Measurements from ENCODE around the gene PIK3CG.
A peak's percentile ranks its signal among the peaks of the same experiment; 100 is the strongest.
"Not testable (repeated sequence)": the region's sequence is repeated elsewhere in the genome, so short reads cannot be mapped to it uniquely, and the experiment has no call there.

PIK3CG gene

GRCh38 chr7:106893591-106893990, 28.5 kb downstream of the PIK3CG start:
- no peak for TF ChIP-seq CTCF (IDR thresholded peaks at IDR 0.05; ENCODE audit: borderline replicate concordance, control extremely low read depth, extremely low read depth, insufficient read depth, missing control alignments)
- no peak for DNase-seq (ENCODE audit: low spot score)
- in situ Hi-C loops (cut with MboI; ENCODE audit: low sequenced_read_pairs, unreplicated experiment) = no loop called here

DNA sequence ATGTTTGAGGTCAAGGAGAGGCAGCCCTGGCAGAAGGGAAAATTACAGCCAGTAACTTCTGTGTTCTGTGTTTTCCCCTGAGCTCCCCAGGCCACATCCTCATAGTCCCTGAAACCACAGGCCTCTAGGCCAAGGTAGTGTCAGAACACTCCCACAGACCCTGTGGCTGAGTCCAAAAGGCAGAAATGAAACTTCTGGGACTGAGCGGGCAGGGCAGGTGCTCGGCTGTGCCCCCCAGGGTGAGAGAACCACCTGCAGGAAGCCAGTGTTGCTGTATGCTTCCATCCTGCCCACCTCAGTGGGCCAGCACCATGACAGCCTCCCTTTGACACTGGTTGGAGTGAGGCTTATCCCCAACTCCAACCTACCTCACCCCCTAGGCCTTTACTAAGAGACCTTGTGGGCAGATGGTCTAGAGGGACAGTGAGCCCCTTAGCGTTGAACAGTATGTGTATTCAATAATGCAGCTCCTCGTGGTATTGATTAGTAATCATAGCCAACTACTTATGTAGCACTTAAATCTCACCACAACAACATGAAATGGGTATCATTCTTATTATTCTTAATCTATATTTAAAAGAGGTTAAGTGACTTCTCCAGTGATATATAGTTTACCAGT, 30.3 kb downstream of the PIK3CG start:
- in situ Hi-C loops (cut with MboI; ENCODE audit: low sequenced_read_pairs, unreplicated experiment) = no loop called here
- TF ChIP-seq CTCF (IDR thresholded peaks at IDR 0.05; ENCODE audit: borderline replicate concordance, control extremely low read depth, extremely low read depth, insufficient read depth, missing control alignments) = no peak
- peak; percentile 32 for DNase-seq (ENCODE audit: low spot score)

GRCh38 chr7:106896231-106896630, 31.1 kb downstream of the PIK3CG start:
- in situ Hi-C loops (cut with MboI; ENCODE audit: low sequenced_read_pairs, unreplicated experiment) = no loop called here
- no peak for TF ChIP-seq CTCF (IDR thresholded peaks at IDR 0.05; ENCODE audit: borderline replicate concordance, control extremely low read depth, extremely low read depth, insufficient read depth, missing control alignments)
- no peak for DNase-seq (ENCODE audit: low spot score)

GRCh38 chr7:106897553-106897952, 32.5 kb downstream of the PIK3CG start:
- in situ Hi-C loops (cut with MboI; ENCODE audit: low sequenced_read_pairs, unreplicated experiment); DNase-seq (ENCODE audit: low spot score): not testable (repeated sequence)

GRCh38 chr7:106898967-106899366, 33.9 kb downstream of the PIK3CG start:
- in situ Hi-C loops (cut with MboI; ENCODE audit: low sequenced_read_pairs, unreplicated experiment); DNase-seq (ENCODE audit: low spot score): not testable (repeated sequence)

DNA sequence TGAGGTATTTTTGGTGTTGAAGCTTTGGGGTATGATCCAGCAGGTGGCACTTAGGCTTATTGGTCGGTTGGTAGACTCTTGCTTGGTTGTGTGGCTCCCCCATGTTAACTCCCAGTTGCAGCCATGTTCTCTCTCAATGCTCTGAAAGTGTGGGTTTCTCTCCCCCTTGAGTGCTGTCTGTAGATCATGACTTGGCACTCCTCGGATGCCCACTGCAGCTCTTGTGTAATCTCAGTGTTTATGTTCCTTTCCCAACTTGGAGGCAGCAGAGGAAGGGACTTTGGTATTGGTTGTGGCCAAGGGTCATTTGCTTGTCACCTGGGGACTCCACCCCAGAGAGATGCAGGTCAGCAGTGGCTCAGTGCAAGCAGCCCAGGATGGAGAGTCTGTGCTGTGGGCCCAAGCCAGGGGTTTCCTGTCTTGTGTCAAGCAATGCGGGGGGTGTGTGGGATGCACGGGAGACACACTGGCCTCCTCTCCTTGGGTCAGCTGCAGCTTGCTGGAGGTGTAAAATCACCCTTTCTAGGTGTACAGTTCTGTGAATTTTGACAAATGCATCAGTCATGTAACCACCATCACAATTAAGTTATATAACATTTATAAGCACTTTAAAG, 36.9 kb downstream of the PIK3CG start:
- in situ Hi-C loops (cut with MboI; ENCODE audit: low sequenced_read_pairs, unreplicated experiment) = no loop called here
- DNase-seq (ENCODE audit: low spot score) = no peak
- no peak for TF ChIP-seq CTCF (IDR thresholded peaks at IDR 0.05; ENCODE audit: borderline replicate concordance, control extremely low read depth, extremely low read depth, insufficient read depth, missing control alignments)

- DNase-seq (ENCODE audit: low spot score) = no peak
- no peak for TF ChIP-seq CTCF (IDR thresholded peaks at IDR 0.05; ENCODE audit: borderline replicate concordance, control extremely low read depth, extremely low read depth, insufficient read depth, missing control alignments)
- in situ Hi-C loops (cut with MboI; ENCODE audit: low sequenced_read_pairs, unreplicated experiment) = no loop called here
Observed at GRCh38 chr7:106905734-106906133, 40.7 kb downstream of the PIK3CG start.

DNA sequence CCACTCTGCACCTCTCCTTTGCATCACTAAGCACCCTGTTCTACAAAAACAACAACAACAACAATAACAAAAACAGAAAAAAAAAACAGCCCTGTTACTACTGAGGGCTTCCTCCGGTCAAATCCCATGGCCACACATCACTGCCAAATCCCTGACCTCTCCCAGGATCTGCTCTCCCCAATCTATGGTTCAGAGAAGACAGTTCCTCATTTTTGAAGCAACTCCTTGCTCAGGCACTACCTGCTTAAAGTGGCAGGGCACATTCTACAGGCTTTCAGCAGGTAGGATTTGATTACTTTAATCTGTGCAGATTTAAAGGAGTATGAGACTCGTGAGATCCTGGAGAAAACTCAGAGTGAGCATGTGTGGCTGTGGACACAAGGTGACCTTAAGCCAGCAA, 46.9 kb downstream of the PIK3CG start:
- no peak for TF ChIP-seq CTCF (IDR thresholded peaks at IDR 0.05; ENCODE audit: borderline replicate concordance, control extremely low read depth, extremely low read depth, insufficient read depth, missing control alignments)
- no peak for DNase-seq (ENCODE audit: low spot score)
- in situ Hi-C loops (cut with MboI; ENCODE audit: low sequenced_read_pairs, unreplicated experiment) = no loop called here

All from GM13976 (cell line).